Left colon (tissue), 2 donors: Measurements from ENCODE around the gene KIZ. TPM values are rescaled to one million over a fixed set of nuclear protein-coding genes. Genes with fewer than 3 reads are reported as not detected.

Experiments
- ATAC-seq: fragments of 200-7000 bp; cut with Tn5 transposase; one replicate; pipeline ENCODE4 v1.9.1; 2020; ENCODE audit warnings: mild to moderate bottlenecking, moderate library complexity
- DNase-seq, 2 donors: peaks; one replicate each; pipeline ENCODE4 v3.0.0-alpha.2; 2020
- intact Hi-C, 2 donors: fragments of 100-400 bp; cut with DNase I in 1 of 2; cut with micrococcal nuclease in 1 of 2; formaldehyde crosslinking; loops; one replicate each; pipeline versions ENCODE4 v1.11.2 to v1.14.0; 2022; cut with DNase I, micrococcal nuclease
- total RNA-seq, 2 donors: library from RNA; stranded (reverse); fragmentation: NEBNext Ultra II Directional; extraction: Animal tissue kit (Norgen Biotek cat#: 25700); gene quantifications; one replicate each; pipeline ENCODE4 v1.2.1, GENCODE V29; 2021
- donor health status: DM: no; HTN: no; CAD: no.
- donor health status: DM: yes; HTN: yes; CAD: no.

Gene KIZ
- total RNA-seq, 2 donors from 2014 or later: 10.0 to 23.4 TPM

GRCh38 chr20:21103582-21104465 is 22.1 kb upstream of the KIZ start:
- ATAC-seq: no peak
- intact Hi-C loops: no loop called here
- DNase-seq: no peak

- DNase-seq (no peak), ATAC-seq (no peak)
- intact Hi-C loops: no loop called here
Measured at GRCh38 chr20:21104466-21104761, 21.5 kb upstream of the KIZ start.

- no peak for ATAC-seq
- intact Hi-C loops: no loop called here
Measured at GRCh38 chr20:21104921-21105320, 21.0 kb upstream of the KIZ start.

DNA sequence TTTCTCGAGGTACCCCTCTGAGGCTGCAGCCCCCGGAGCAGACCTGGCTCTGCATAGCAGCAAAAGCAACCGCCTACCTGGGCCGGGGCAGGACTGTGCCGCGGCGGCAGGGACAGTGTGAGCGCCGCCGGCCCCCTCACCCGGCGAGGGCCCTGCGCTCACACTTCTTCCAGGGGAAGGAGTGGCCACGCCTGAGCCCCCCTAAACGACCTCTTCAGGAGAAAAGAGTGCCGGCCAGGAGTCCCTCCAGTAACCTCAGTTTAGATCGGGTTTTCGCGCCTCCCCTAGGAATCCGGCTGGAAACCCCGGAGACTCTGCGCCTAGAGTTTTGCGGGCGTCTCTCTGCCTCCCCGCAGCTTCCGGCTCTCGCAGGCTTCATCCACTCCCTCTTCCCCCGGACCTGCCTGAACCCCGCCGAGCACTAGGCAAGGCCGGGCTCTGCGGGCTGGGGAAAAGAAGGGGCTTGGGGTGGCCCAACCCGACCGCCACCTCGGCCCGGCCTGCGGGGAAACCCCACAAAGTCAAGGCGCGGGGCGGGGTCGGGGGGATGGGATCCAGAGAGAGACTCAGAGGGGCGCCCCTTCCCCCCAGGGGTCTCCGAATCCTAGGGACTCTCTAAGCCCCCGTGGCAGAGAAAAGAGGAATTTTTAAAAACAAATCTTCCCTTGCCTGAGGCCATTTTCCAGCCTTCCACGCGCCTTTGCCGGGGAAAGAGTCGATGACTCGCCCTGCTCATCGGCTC is 20.3 kb upstream of the KIZ start:
- ATAC-seq (no peak), DNase-seq (peak in 1 of 2 donors; percentile 5)
- intact Hi-C loops: no loop called here

More at GRCh38 chr20:21104921-21105320, 21.0 kb upstream of the KIZ start:
- no peak for DNase-seq

GRCh38 chr20:21106171-21107017 is 19.5 kb upstream of the KIZ start, which contains the start of gene LINC00237:
Gene LINC00237, minus strand, starts transcription at chr20:21106358.
- DNase-seq (no peak), ATAC-seq (no peak)
- intact Hi-C loops: no loop called here

DNA sequence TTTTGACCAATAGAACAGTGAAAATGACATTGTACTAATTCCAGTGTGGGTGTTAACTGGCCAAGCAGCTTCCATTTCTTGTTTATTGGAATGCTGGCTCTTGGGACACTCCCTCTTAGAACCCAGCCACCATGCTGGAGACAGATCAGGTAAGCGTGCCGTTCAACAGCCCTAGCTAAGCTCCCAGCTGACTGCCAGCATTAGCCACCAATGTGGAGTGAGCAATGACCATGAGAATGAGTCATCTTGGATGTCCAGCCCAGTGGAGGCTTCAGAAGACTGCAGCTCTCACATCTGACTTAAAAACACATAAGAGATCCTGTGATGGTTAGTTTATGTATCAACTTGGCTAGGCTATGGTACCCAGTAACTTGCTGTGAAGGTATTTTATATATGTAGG is 16.7 kb upstream of the KIZ start:
- no peak for ATAC-seq
- intact Hi-C loops: no loop called here
- DNase-seq: no peak

GRCh38 chr20:21110811-21111210 is 15.1 kb upstream of the KIZ start:
- intact Hi-C loops: no loop called here
- DNase-seq (no peak), ATAC-seq (no peak)

DNA sequence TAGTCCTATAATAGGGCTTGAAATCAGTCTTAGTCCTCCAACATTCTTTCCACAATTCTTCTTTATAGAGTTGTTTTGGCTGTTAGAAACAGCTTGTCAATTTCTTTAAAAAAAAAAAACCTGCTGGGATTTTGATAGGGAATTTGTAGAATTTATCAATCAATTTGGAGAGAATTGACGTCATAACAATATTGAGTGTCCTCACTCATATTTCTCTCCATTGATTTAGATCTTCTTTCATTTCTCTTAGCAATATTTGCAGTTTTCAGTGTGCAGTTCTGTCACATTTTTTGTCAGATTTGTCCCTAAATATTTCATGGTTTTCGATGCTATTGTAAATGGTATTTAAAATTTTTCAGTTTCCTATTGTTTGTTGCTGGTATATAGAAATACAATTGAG is 14.5 kb upstream of the KIZ start:
- no peak for ATAC-seq
- intact Hi-C loops: no loop called here

DNA sequence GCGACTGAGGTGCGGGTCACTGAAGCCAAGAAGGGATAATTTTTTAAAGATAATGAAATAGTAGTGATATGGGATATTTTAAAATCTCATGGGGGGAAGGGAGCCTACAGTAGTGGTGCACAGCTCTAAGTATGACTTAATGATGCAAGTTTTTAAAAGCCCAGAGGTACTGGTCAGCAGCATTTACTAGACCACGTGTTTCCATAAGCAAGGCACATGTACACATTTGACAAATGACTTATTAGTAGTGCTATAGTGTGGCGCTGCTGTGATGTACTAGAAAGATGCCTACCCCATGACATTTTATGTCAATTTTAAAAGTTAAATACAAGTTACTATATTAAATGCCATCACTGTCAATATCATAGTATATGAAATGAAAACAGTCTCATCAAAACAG is 12.2 kb upstream of the KIZ start:
- no peak for DNase-seq
- ATAC-seq: no peak
- intact Hi-C loops: no loop called here

More for the DNA sequence above, 14.5 kb upstream of the KIZ start:
- DNase-seq: no peak

- DNase-seq: no peak
- no peak for ATAC-seq
- intact Hi-C loops: no loop called here
Measured at GRCh38 chr20:21114584-21114983, 11.3 kb upstream of the KIZ start.

DNA sequence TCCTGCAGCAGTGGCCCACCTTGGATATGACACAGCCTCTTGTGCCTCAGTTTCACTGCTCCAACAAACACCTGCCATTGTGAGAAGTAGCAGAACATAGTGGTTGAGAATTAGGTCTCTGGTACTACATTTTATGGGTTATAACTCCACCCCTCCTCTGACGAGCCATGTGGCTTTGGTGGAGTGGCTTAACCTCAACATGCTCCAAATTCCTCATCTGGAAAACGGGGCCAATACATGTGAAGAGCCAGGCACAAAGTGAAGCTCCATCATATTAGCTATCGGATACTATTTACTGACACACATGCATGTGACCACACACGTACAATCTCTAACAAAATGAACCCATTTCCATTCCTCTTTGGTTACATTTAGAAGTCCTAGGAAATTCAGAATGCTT is 8.4 kb upstream of the KIZ start:
- intact Hi-C loops: no loop called here
- DNase-seq: no peak
- no peak for ATAC-seq

GRCh38 chr20:21118138-21118537 is 7.7 kb upstream of the KIZ start:
- intact Hi-C loops: no loop called here
- ATAC-seq (no peak), DNase-seq (no peak)

GRCh38 chr20:21118782-21119181 is 7.1 kb upstream of the KIZ start:
- ATAC-seq (no peak), DNase-seq (no peak)
- intact Hi-C loops: no loop called here

DNA sequence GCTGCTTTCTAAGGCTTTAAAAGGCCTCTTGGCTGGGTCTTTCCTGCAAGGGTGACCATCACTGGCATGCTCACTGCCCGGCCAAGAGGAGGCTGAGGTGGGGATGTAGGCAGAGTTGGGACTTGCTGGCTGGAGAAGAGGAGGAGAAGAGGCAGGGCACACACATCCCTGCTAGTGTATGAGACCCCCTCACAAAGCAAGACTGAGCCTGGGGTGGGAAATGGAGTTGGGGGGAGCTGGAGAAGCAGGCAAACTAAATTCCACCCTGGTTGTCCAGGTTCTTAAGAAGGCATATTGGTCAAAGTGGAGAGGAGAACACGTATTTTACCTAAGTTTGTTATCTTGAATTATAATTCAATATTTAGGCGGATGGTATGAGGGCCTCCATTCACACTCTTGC is 1.7 kb upstream of the KIZ start:
- intact Hi-C loops: no loop called here
- no peak for DNase-seq
- no peak for ATAC-seq

- DNase-seq (peak; percentile 53 to 66), ATAC-seq (peak; percentile 72)
- intact Hi-C loops: no loop called here
Measured at GRCh38 chr20:21125072-21125848, 622 bp upstream of the KIZ start.

DNA sequence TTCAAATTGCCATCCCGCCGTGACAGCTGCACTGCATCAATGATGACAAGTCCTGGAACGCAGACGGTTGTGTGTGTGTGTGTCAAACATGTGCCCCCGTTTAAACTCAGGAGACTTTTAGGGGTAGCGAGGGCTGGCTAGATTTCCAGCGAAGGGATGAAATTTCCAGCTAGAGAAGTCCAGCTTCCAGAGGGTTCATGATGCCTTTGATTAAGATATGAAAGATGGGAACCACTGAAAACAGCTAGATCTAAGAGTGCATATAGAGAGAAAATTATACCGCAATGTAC is 644 bp downstream of the KIZ start:
- DNase-seq (no peak), ATAC-seq (no peak)
- intact Hi-C loops: no loop called here

- DNase-seq: no peak
- ATAC-seq: no peak
- intact Hi-C loops: no loop called here
Measured at GRCh38 chr20:21127201-21127981, 1.5 kb downstream of the KIZ start.

DNA sequence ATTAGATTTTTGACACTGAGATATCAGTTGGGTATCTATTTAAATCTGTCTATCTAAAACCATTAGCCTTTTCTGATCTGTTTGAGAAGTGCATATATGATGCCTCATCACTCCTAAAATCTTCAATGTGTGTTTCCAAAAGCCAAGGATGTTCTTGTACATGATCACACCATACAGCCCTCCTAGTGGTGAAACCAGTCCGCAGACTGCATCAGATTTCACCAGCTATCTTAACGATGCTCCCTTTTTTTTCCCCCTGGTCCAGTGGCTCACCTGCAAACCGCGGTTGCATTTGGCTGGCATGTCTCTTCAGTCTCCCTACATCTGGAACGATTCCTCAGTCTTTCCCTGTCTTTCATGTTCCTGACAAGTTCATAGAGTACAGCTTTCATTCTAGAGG is 4.0 kb downstream of the KIZ start:
- intact Hi-C loops: no loop called here
- ATAC-seq (no peak), DNase-seq (no peak)
